Adrenal gland (tissue), 5 donors: ENCODE measurements around the gene KIAA1549.

Experiments used
- POLR2A ChIP-seq, 2 donors: fragments of 450-650 bp; IDR thresholded peaks; one replicate each; pipeline ENCODE4 v1.6.1; 2017; ENCODE audit warnings: antibody characterized with exemption in 2 of 2, mild to moderate bottlenecking in 2 of 2, moderate library complexity in 1 of 2
- TF ChIP-seq, protein P1 (sequence below), 6 experiments: fragments of 450-650 bp in 4 of 6; fragments of 200-600 bp in 2 of 6; sonication (generic) in 1 of 6; IDR thresholded peaks; 1 replicate in 5 of 6; 2 replicates in 1 of 6; pipeline versions ENCODE4 v1.5.1 to v1.8.0; 2016 to 2021; ENCODE audit warnings: antibody characterized with exemption in 6 of 6, mild to moderate bottlenecking in 2 of 6, moderate library complexity in 1 of 6
- donor health status: DM: no; HTN: no; CAD: no.

DNA sequence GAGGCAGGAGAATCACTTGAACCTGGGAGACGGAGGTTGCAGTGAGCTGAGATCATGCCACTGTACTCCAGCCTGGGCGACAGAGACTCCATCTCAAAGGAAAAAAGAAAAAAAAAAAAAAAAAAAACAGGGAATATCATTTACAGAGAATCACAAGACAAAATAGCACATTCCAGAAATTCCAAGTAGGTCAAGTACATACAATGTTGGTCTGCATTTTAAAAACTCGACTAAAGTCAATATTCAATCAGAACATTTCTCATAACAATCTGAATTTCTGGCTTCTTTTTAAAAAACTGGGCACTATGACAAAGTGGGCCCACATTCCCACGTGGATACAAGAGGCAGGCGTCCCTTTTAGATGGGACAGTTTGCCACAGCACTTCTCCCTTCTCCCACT lies 41.9 kb upstream of the KIAA1549 start:
- TF ChIP-seq POLR2A (IDR thresholded peaks at IDR 0.05), result no peak
- TF ChIP-seq, protein P1, sequence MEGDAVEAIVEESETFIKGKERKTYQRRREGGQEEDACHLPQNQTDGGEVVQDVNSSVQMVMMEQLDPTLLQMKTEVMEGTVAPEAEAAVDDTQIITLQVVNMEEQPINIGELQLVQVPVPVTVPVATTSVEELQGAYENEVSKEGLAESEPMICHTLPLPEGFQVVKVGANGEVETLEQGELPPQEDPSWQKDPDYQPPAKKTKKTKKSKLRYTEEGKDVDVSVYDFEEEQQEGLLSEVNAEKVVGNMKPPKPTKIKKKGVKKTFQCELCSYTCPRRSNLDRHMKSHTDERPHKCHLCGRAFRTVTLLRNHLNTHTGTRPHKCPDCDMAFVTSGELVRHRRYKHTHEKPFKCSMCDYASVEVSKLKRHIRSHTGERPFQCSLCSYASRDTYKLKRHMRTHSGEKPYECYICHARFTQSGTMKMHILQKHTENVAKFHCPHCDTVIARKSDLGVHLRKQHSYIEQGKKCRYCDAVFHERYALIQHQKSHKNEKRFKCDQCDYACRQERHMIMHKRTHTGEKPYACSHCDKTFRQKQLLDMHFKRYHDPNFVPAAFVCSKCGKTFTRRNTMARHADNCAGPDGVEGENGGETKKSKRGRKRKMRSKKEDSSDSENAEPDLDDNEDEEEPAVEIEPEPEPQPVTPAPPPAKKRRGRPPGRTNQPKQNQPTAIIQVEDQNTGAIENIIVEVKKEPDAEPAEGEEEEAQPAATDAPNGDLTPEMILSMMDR (IDR thresholded peaks at IDR 0.05), result no peak
